GM23338 (cell line): ENCODE measurements around the gene GNB5. TPM values are rescaled to one million over a fixed set of nuclear protein-coding genes. Genes with fewer than 3 reads are reported as not detected.

ENCODE experiments used
- ATAC-seq: fragments of 200-7000 bp; cut with Tn5 transposase; 3 replicates; pipeline ENCODE4 v1.9.1; 2020
- DNase-seq: peaks from one replicate; pipeline ENCODE4 v3.0.0-alpha.2; 2015; ENCODE audit warnings: low spot score
- H2AFZ ChIP-seq: fragments of 200-600 bp; sonication (generic); 2 replicates; pipeline ENCODE4 v1.8.0; 2016; ENCODE audit warnings: antibody characterized with exemption, mild to moderate bottlenecking, moderate library complexity
- H3F3A ChIP-seq: fragments of 200-600 bp; sonication (generic); replicated peaks from 2 replicates; pipeline ENCODE4 v1.8.0; 2017; ENCODE audit warnings: antibody characterized with exemption, mixed run types, low read depth
- H3K27ac ChIP-seq: fragments of 200-600 bp; sonication (generic); 2 replicates; pipeline ENCODE4 v1.6.1; 2016; ENCODE audit warnings: low read depth
- H3K27me3 ChIP-seq: fragments of 200-600 bp; sonication (generic); 2 replicates; pipeline ENCODE4 v1.8.0; 2016; ENCODE audit warnings: mild to moderate bottlenecking, mixed run types, moderate library complexity; ENCODE audit not compliant: insufficient read depth
- H3K36me3 ChIP-seq: fragments of 200-600 bp; sonication (generic); 2 replicates; pipeline ENCODE4 v1.8.0; 2016; ENCODE audit warnings: mild to moderate bottlenecking; ENCODE audit not compliant: insufficient read depth
- H3K4me1 ChIP-seq: fragments of 200-600 bp; sonication (generic); 2 replicates; pipeline ENCODE4 v1.8.0; 2016; ENCODE audit warnings: mild to moderate bottlenecking, moderate library complexity; ENCODE audit not compliant: insufficient read depth
- H3K4me2 ChIP-seq: fragments of 200-600 bp; sonication (generic); 2 replicates; pipeline ENCODE4 v1.7.1; 2017; ENCODE audit warnings: mixed run types
- H3K4me3 ChIP-seq: fragments of 200-600 bp; sonication (generic); 2 replicates; pipeline ENCODE4 v1.6.1; 2016; ENCODE audit warnings: mixed run types
- H3K79me2 ChIP-seq: fragments of 200-600 bp; sonication (generic); replicated peaks from 2 replicates; pipeline ENCODE4 v1.8.0; 2017; ENCODE audit warnings: mild to moderate bottlenecking; ENCODE audit not compliant: insufficient read depth
- H3K9me2 ChIP-seq: fragments of 200-600 bp; sonication (generic); 2 replicates; pipeline ENCODE4 v1.8.0; 2017; ENCODE audit not compliant: insufficient read depth
- H4K20me1 ChIP-seq: fragments of 200-600 bp; sonication (generic); replicated peaks from 2 replicates; pipeline ENCODE4 v1.8.0; 2017; ENCODE audit warnings: mild to moderate bottlenecking; ENCODE audit not compliant: insufficient read depth
- H3K27ac Mint-ChIP-seq: 2 replicates; pipeline ENCODE4 v1.8.0; 2020; ENCODE audit warnings: inconsistent platforms, mild to moderate bottlenecking, moderate library complexity, mixed read lengths
- H3K27me3 Mint-ChIP-seq: 3 replicates; pipeline ENCODE4 v1.8.0; 2022; ENCODE audit warnings: low read depth, mild to moderate bottlenecking, moderate library complexity, mixed read lengths, inconsistent platforms; ENCODE audit not compliant: insufficient read depth, poor library complexity
- H3K36me3 Mint-ChIP-seq: 3 replicates; pipeline ENCODE4 v1.8.0; 2021; ENCODE audit warnings: low read depth, mild to moderate bottlenecking, inconsistent platforms, moderate library complexity, mixed read lengths
- H3K4me1 Mint-ChIP-seq: 3 replicates; pipeline ENCODE4 v1.8.0; 2020; ENCODE audit warnings: mild to moderate bottlenecking, inconsistent platforms, mixed read lengths
- H3K4me3 Mint-ChIP-seq: 3 replicates; pipeline ENCODE4 v1.8.0; 2021; ENCODE audit warnings: moderate library complexity, mild to moderate bottlenecking, inconsistent platforms, mixed read lengths
- H3K9me3 Mint-ChIP-seq: 3 replicates; pipeline ENCODE4 v1.8.0; 2020; ENCODE audit warnings: moderate library complexity, mild to moderate bottlenecking, inconsistent platforms, mixed read lengths
- CREB1 ChIP-seq: fragments of 250-450 bp; sonication (Bioruptor Pico); IDR thresholded peaks from 2 replicates; pipeline ENCODE4 v1.5.0; 2020; ENCODE audit warnings: low read depth, mild to moderate bottlenecking, moderate library complexity
- EZH2 ChIP-seq: fragments of 200-600 bp; sonication (generic); IDR thresholded peaks from one replicate; pipeline ENCODE4 v1.8.0; 2017; ENCODE audit warnings: antibody characterized with exemption, mild to moderate bottlenecking, low read depth; ENCODE audit not compliant: unreplicated experiment
- EZH2phosphoT487 ChIP-seq: fragments of 200-600 bp; sonication (generic); IDR thresholded peaks from one replicate; pipeline ENCODE4 v1.8.1; 2018; ENCODE audit warnings: antibody characterized with exemption; ENCODE audit not compliant: unreplicated experiment
- JUNB ChIP-seq: IDR thresholded peaks from one replicate; pipeline ENCODE4 v1.6.1; 2016; ENCODE audit warnings: antibody characterized with exemption; ENCODE audit not compliant: unreplicated experiment
- NANOG ChIP-seq: IDR thresholded peaks from 2 replicates; pipeline ENCODE4 v1.6.1; 2016; ENCODE audit warnings: antibody characterized with exemption, borderline replicate concordance
- POLR2AphosphoS5 ChIP-seq: IDR thresholded peaks from 2 replicates; pipeline ENCODE4 v1.6.1; 2016; ENCODE audit warnings: antibody characterized with exemption, low read depth
- STAT1 ChIP-seq: IDR thresholded peaks from one replicate; pipeline ENCODE4 v1.6.1; 2016; ENCODE audit warnings: antibody characterized with exemption; ENCODE audit not compliant: unreplicated experiment
- ZNF114 ChIP-seq: fragments of 250-450 bp; sonication (Bioruptor Pico); IDR thresholded peaks from 2 replicates; pipeline ENCODE4 v1.5.0; 2020; ENCODE audit warnings: mild to moderate bottlenecking, moderate library complexity
- ZNF331 ChIP-seq: fragments of 250-450 bp; sonication (Bioruptor Pico); IDR thresholded peaks from 2 replicates; pipeline ENCODE4 v1.5.0; 2020; ENCODE audit warnings: low read depth, mild to moderate bottlenecking, moderate library complexity
- polyA plus RNA-seq: library from polyadenylated mRNA; unstranded; fragments of >200 nt; fragmentation: Nextera tagmentation; extraction: Ambion mirVana; gene quantifications from 2 replicates; pipeline ENCODE4 v1.2.1, GENCODE V29; 2016
- total RNA-seq: library from RNA; depleted of rRNA; stranded (reverse); fragments of >200 nt; shearing (Covaris generic); gene quantifications from 2 replicates; pipeline ENCODE4 v1.2.3, GENCODE V29; 2014
- TF ChIP-seq, protein P1 (sequence below): fragments of 250-450 bp; sonication (Bioruptor Pico); IDR thresholded peaks from 2 replicates; pipeline ENCODE4 v1.5.0; 2020; ENCODE audit warnings: mild to moderate bottlenecking, moderate library complexity
- TF ChIP-seq, protein P2 (sequence below): IDR thresholded peaks from one replicate; pipeline ENCODE4 v1.6.1; 2018; ENCODE audit warnings: antibody characterized with exemption; ENCODE audit not compliant: unreplicated experiment
- TF ChIP-seq, protein P3 (sequence below): IDR thresholded peaks from 2 replicates; pipeline ENCODE4 v1.6.1; 2016; ENCODE audit warnings: antibody characterized with exemption
- TF ChIP-seq, protein P4 (sequence below), 2 experiments: fragments of 200-600 bp in 1 of 2; sonication (generic) in 1 of 2; conservative IDR thresholded peaks; 2 replicates each; pipeline versions ENCODE4 v1.5.1 to v1.6.1; 2016 to 2017; ENCODE audit warnings: antibody characterized with exemption in 2 of 2, low read depth in 2 of 2, mild to moderate bottlenecking in 2 of 2, moderate library complexity in 1 of 2

GNB5 gene
- total and polyA plus RNA-seq, 2 experiments from 2014 or later: 23.0 to 40.8 TPM

DNA sequence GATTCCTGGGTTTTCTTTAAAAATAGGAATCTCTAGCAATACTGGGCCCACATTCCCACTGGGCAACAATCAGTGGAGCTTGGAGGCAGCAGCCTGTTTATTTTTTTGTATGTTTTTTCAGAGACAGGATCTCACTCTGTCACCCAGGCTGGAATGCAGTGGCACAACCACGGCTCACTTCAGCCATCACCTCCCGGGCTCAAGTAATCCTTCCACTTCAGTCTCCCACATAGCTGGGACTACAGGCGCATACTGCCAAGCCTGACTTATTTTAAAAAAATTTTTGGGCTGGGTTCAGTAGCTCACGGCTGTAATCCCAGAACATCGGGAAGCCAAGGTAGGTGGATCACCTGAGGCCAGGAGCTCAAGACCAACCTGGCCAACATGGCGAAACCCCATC, 29.1 kb upstream of the GNB5 start:
- TF ChIP-seq, protein P1, sequence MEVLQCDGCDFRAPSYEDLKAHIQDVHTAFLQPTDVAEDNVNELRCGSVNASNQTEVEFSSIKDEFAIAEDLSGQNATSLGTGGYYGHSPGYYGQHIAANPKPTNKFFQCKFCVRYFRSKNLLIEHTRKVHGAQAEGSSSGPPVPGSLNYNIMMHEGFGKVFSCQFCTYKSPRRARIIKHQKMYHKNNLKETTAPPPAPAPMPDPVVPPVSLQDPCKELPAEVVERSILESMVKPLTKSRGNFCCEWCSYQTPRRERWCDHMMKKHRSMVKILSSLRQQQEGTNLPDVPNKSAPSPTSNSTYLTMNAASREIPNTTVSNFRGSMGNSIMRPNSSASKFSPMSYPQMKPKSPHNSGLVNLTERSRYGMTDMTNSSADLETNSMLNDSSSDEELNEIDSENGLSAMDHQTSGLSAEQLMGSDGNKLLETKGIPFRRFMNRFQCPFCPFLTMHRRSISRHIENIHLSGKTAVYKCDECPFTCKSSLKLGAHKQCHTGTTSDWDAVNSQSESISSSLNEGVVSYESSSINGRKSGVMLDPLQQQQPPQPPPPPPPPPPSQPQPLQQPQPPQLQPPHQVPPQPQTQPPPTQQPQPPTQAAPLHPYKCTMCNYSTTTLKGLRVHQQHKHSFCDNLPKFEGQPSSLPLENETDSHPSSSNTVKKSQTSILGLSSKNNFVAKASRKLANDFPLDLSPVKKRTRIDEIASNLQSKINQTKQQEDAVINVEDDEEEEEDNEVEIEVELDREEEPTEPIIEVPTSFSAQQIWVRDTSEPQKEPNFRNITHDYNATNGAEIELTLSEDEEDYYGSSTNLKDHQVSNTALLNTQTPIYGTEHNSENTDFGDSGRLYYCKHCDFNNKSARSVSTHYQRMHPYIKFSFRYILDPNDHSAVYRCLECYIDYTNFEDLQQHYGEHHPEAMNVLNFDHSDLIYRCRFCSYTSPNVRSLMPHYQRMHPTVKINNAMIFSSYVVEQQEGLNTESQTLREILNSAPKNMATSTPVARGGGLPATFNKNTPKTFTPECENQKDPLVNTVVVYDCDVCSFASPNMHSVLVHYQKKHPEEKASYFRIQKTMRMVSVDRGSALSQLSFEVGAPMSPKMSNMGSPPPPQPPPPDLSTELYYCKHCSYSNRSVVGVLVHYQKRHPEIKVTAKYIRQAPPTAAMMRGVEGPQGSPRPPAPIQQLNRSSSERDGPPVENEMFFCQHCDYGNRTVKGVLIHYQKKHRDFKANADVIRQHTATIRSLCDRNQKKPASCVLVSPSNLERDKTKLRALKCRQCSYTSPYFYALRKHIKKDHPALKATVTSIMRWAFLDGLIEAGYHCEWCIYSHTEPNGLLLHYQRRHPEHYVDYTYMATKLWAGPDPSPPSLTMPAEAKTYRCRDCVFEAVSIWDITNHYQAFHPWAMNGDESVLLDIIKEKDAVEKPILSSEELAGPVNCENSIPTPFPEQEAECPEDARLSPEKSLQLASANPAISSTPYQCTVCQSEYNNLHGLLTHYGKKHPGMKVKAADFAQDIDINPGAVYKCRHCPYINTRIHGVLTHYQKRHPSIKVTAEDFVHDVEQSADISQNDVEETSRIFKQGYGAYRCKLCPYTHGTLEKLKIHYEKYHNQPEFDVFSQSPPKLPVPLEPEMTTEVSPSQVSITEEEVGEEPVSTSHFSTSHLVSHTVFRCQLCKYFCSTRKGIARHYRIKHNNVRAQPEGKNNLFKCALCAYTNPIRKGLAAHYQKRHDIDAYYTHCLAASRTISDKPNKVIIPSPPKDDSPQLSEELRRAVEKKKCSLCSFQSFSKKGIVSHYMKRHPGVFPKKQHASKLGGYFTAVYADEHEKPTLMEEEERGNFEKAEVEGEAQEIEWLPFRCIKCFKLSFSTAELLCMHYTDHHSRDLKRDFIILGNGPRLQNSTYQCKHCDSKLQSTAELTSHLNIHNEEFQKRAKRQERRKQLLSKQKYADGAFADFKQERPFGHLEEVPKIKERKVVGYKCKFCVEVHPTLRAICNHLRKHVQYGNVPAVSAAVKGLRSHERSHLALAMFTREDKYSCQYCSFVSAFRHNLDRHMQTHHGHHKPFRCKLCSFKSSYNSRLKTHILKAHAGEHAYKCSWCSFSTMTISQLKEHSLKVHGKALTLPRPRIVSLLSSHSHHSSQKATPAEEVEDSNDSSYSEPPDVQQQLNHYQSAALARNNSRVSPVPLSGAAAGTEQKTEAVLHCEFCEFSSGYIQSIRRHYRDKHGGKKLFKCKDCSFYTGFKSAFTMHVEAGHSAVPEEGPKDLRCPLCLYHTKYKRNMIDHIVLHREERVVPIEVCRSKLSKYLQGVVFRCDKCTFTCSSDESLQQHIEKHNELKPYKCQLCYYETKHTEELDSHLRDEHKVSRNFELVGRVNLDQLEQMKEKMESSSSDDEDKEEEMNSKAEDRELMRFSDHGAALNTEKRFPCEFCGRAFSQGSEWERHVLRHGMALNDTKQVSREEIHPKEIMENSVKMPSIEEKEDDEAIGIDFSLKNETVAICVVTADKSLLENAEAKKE (CRISPR knock-in tag): no peak
- TF ChIP-seq EZH2 (no peak), ZNF114 (CRISPR knock-in tag) (no peak), JUNB (no peak), STAT1 (no peak), POLR2AphosphoS5 (no peak), CREB1 (CRISPR knock-in tag) (no peak), ZNF331 (CRISPR knock-in tag) (no peak), NANOG (no peak), EZH2phosphoT487 (no peak)
- TF ChIP-seq, protein P2, sequence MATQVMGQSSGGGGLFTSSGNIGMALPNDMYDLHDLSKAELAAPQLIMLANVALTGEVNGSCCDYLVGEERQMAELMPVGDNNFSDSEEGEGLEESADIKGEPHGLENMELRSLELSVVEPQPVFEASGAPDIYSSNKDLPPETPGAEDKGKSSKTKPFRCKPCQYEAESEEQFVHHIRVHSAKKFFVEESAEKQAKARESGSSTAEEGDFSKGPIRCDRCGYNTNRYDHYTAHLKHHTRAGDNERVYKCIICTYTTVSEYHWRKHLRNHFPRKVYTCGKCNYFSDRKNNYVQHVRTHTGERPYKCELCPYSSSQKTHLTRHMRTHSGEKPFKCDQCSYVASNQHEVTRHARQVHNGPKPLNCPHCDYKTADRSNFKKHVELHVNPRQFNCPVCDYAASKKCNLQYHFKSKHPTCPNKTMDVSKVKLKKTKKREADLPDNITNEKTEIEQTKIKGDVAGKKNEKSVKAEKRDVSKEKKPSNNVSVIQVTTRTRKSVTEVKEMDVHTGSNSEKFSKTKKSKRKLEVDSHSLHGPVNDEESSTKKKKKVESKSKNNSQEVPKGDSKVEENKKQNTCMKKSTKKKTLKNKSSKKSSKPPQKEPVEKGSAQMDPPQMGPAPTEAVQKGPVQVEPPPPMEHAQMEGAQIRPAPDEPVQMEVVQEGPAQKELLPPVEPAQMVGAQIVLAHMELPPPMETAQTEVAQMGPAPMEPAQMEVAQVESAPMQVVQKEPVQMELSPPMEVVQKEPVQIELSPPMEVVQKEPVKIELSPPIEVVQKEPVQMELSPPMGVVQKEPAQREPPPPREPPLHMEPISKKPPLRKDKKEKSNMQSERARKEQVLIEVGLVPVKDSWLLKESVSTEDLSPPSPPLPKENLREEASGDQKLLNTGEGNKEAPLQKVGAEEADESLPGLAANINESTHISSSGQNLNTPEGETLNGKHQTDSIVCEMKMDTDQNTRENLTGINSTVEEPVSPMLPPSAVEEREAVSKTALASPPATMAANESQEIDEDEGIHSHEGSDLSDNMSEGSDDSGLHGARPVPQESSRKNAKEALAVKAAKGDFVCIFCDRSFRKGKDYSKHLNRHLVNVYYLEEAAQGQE: no peak
- TF ChIP-seq, protein P3, sequence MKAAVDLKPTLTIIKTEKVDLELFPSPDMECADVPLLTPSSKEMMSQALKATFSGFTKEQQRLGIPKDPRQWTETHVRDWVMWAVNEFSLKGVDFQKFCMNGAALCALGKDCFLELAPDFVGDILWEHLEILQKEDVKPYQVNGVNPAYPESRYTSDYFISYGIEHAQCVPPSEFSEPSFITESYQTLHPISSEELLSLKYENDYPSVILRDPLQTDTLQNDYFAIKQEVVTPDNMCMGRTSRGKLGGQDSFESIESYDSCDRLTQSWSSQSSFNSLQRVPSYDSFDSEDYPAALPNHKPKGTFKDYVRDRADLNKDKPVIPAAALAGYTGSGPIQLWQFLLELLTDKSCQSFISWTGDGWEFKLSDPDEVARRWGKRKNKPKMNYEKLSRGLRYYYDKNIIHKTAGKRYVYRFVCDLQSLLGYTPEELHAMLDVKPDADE: no peak
- TF ChIP-seq, protein P4, sequence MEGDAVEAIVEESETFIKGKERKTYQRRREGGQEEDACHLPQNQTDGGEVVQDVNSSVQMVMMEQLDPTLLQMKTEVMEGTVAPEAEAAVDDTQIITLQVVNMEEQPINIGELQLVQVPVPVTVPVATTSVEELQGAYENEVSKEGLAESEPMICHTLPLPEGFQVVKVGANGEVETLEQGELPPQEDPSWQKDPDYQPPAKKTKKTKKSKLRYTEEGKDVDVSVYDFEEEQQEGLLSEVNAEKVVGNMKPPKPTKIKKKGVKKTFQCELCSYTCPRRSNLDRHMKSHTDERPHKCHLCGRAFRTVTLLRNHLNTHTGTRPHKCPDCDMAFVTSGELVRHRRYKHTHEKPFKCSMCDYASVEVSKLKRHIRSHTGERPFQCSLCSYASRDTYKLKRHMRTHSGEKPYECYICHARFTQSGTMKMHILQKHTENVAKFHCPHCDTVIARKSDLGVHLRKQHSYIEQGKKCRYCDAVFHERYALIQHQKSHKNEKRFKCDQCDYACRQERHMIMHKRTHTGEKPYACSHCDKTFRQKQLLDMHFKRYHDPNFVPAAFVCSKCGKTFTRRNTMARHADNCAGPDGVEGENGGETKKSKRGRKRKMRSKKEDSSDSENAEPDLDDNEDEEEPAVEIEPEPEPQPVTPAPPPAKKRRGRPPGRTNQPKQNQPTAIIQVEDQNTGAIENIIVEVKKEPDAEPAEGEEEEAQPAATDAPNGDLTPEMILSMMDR (conservative IDR thresholded peaks at IDR 0.05; ENCODE audit: low read depth in 2 of 2): no peak
- Histone ChIP-seq H3F3A (peaks cover 3% of the 10 kb centered on the region; the same call in 1 of the 2 replicates), H3K4me1 (no peaks in the 10 kb centered on the region), H3K27me3 (no peaks in the 10 kb centered on the region), H3K79me2 (no peaks in the 10 kb centered on the region), H3K36me3 (peaks cover 32% of the 10 kb centered on the region), H2AFZ (no peak overlapping the region), H3K27ac (no peak overlapping the region), H3K9me2 (no peaks in the 10 kb centered on the region), H3K4me2 (no peak overlapping the region), H3K4me3 (no peak overlapping the region), H4K20me1 (no peaks in the 10 kb centered on the region; the same call in 1 of the 2 replicates)
- Mint-ChIP-seq H3K36me3 (peaks cover 61% of the 10 kb centered on the region), H3K4me3 (no peak overlapping the region), H3K4me1 (no peaks in the 10 kb centered on the region), H3K27ac (no peak overlapping the region), H3K27me3 (peaks cover 5% of the 10 kb centered on the region), H3K9me3 (no peaks in the 10 kb centered on the region)
- ATAC-seq (no peak), DNase-seq (no peak)
